ENCODE results near the gene OS9. TPM values are rescaled to one million over a fixed set of nuclear protein-coding genes. Genes with fewer than 3 reads are reported as not detected.

Gene OS9
- total and polyA plus RNA-seq, 2 of the 4 experiments (the other 2 are of a cell fraction), result 159 to 272 TPM

- no peak overlapping the region for H2BK20ac ChIP-seq (ENCODE audit: low read depth, low read length)
- no TSS peak for BruUV-seq (replicated peaks)
- DNase-seq (no peak), ATAC-seq (ENCODE audit: low read depth) (no peak)
- H2AK9ac ChIP-seq (replicated peaks; ENCODE audit: low read depth, low read length, poor library complexity), result no peak overlapping the region
- H3K9me1 ChIP-seq (ENCODE audit: insufficient read depth, low read length), result no peaks in the 10 kb centered on the region
- H3K27ac ChIP-seq (ENCODE audit: insufficient read depth, low read length), result no peak overlapping the region
- intact Hi-C loops (cut with micrococcal nuclease), result no loop called here
- H3K27me3 ChIP-seq (ENCODE audit: control insufficient read depth, insufficient read depth, low read length), result no peaks in the 10 kb centered on the region
- H3K23ac ChIP-seq (ENCODE audit: low read depth, low read length), result no peak overlapping the region
- H3K14ac ChIP-seq (replicated peaks; ENCODE audit: low read depth, low read length), result no peak overlapping the region
- H4K91ac ChIP-seq (ENCODE audit: insufficient read depth, low read depth, low read length), result no peak overlapping the region
- no peak overlapping the region for H3K9ac ChIP-seq (ENCODE audit: low read depth, low read length)
- no peak overlapping the region for H3K4ac ChIP-seq (ENCODE audit: low read depth, low read length)
- TF ChIP-seq BHLHE40 (IDR thresholded peaks at IDR 0.05; ENCODE audit: low read depth, low read length) (no peak), RAD21 (IDR thresholded peaks at IDR 0.05; ENCODE audit: low read length) (no peak), MAZ (IDR thresholded peaks at IDR 0.05; ENCODE audit: borderline replicate concordance, low read depth, low read length) (no peak), NFE2L2 (IDR thresholded peaks at IDR 0.05; ENCODE audit: low read depth, low read length) (no peak), POLR2A (IDR thresholded peaks at IDR 0.05; ENCODE audit: low read depth, low read length) (no peak), CEBPB (IDR thresholded peaks at IDR 0.05; ENCODE audit: low read depth, low read length) (no peak), FOS (IDR thresholded peaks at IDR 0.05; ENCODE audit: low read depth, low read length) (no peak)
- TF ChIP-seq, protein P1, sequence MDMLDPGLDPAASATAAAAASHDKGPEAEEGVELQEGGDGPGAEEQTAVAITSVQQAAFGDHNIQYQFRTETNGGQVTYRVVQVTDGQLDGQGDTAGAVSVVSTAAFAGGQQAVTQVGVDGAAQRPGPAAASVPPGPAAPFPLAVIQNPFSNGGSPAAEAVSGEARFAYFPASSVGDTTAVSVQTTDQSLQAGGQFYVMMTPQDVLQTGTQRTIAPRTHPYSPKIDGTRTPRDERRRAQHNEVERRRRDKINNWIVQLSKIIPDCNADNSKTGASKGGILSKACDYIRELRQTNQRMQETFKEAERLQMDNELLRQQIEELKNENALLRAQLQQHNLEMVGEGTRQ (IDR thresholded peaks at IDR 0.05; ENCODE audit: low read depth, low read length), result no peak
- H2BK5ac ChIP-seq (ENCODE audit: low read depth, low read length, poor library complexity, severe bottlenecking), result no peak overlapping the region
- no peaks in the 10 kb centered on the region for H4K20me1 ChIP-seq (ENCODE audit: insufficient read depth, low read length)
- H3K36me3 ChIP-seq (ENCODE audit: control insufficient read depth, insufficient read depth, low read length), result peaks cover 10% of the 10 kb centered on the region; the same call in 1 of the 2 replicates
- H4K8ac ChIP-seq (ENCODE audit: low read depth in 2 of 2, low read length in 2 of 2), result no peak overlapping the region
- H3K4me1 ChIP-seq (ENCODE audit: control insufficient read depth, insufficient read depth, low read length), result no peaks in the 10 kb centered on the region
- no peaks in the 10 kb centered on the region for H3K79me1 ChIP-seq (ENCODE audit: low read depth in 1 of 2, low read length in 2 of 2)
- no peak overlapping the region for H3K4me2 ChIP-seq (ENCODE audit: low read depth, low read length)
- no peak overlapping the region for H2BK120ac ChIP-seq (ENCODE audit: low read depth, low read length)
- no peak overlapping the region for H3K56ac ChIP-seq (ENCODE audit: extremely low read depth, insufficient read depth, low read length)
- in situ Hi-C loops (cut with MboI; ENCODE audit: low sequenced_read_pairs), result no loop called here
- 83% methylated on average over 1 of the region's 3 CpGs; no CpG with 5 or more reads in 1 of the 2 experiments for WGBS, 2 experiments (ENCODE audit: extremely low coverage in 2 of 2, insufficient read length in 1 of 2)
- ChIA-PET CTCF (interaction anchor here (1.2 kb wide), 1 partner anchor 9 kb away, joined by 4 read pairs; no protein-coding TSS in a partner anchor), POLR2A (ENCODE audit: unreplicated experiment) (no interaction called here)
- no peak overlapping the region for H3K4me3 ChIP-seq (ENCODE audit: insufficient read depth, low read depth, low read length)
- H2BK15ac ChIP-seq (ENCODE audit: low read depth, low read length), result no peak overlapping the region
- no peak overlapping the region for H3K18ac ChIP-seq (ENCODE audit: low read depth, low read length)
- no peak overlapping the region for H2AK5ac ChIP-seq (ENCODE audit: low read depth, low read length)
- dilution Hi-C loops (cut with HindIII; ENCODE audit: low sequenced_read_pairs, unreplicated experiment), result no loop called here
- H2AFZ ChIP-seq (replicated peaks; ENCODE audit: low read length, poor library complexity), result no peak overlapping the region
- no peaks in the 10 kb centered on the region for H3K9me3 ChIP-seq (ENCODE audit: control insufficient read depth, insufficient read depth, low read length)
- H4K5ac ChIP-seq (ENCODE audit: low read depth, low read length), result no peak overlapping the region
Observed at GRCh38 chr12:57707250-57707649, 13.3 kb downstream of the OS9 start.

All from IMR-90 (cell line).